Measurements from ENCODE around the gene KIAA0586.
"Not testable (repeated sequence)": the region's sequence is repeated elsewhere in the genome, so short reads cannot be mapped to it uniquely, and the experiment has no call there.

Gene KIAA0586

GRCh38 chr14:58427281-58428117, at the start of gene KIAA0586, which contains the start of gene TIMM9:
Gene KIAA0586 (plus strand): TSS chr14:58427719. CDS start chr14:58428265, 546 bp downstream.
Gene TIMM9 (minus strand): TSS chr14:58427531. CDS start chr14:58411945, 15,586 bp downstream.
- peak; percentile 99 for DNase-seq

GRCh38 chr14:58390830-58391229, 36.7 kb upstream of the KIAA0586 start:
- DNase-seq = no peak

- DNase-seq = no peak
Measured at GRCh38 chr14:58395562-58395811, 32.0 kb upstream of the KIAA0586 start.

GRCh38 chr14:58395812-58396788, 31.4 kb upstream of the KIAA0586 start, which contains the start of gene TOMM20L:
Gene TOMM20L (plus strand): TSS chr14:58395930. CDS start chr14:58395958, 28 bp downstream.
- peak; percentile 77 for DNase-seq

- DNase-seq = no peak
Measured at GRCh38 chr14:58397156-58397555, 30.4 kb upstream of the KIAA0586 start.

DNA sequence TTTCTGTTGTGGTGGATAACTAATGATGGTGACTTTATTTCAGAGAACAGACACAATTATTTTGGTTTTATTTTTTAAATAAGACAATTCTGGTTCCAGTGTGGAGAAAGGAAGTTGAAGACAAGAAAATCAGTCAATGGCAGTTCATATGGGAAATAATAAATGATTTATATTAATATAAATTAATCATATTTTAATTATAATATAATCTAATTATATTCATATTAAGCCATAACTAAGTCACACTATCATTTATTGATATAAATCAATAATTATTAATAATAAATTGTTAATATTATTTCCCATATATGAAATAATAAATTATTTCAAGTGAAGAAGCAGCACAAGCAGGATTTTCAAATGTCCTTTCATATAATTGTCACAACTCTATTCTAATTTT, 29.0 kb upstream of the KIAA0586 start:
- no peak for DNase-seq

- DNase-seq = no peak
Measured at GRCh38 chr14:58398895-58399294, 28.6 kb upstream of the KIAA0586 start.

GRCh38 chr14:58401587-58401986, 25.9 kb upstream of the KIAA0586 start:
- DNase-seq = no peak

GRCh38 chr14:58408681-58409215, 18.8 kb upstream of the KIAA0586 start:
- DNase-seq = no peak

DNA sequence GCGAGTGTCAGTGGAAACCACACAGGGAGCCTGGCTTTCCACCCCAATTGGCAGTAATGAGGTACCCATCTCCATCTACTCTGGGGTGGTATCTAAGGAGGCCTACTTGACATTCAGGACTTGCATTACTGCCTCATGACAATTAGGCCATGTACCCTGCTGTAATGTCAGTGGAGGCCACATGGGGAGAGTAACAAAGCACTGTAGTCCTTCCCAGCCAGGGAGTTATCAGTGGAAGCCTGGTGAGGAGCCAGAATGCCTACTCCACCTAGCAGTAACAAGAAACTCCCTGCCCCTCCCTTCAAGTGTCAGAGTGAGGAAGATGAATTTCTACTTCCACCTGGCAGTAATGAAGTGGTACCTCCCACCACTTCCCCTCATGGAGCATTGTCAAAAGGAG, 12.7 kb upstream of the KIAA0586 start:
- DNase-seq = no peak

DNA sequence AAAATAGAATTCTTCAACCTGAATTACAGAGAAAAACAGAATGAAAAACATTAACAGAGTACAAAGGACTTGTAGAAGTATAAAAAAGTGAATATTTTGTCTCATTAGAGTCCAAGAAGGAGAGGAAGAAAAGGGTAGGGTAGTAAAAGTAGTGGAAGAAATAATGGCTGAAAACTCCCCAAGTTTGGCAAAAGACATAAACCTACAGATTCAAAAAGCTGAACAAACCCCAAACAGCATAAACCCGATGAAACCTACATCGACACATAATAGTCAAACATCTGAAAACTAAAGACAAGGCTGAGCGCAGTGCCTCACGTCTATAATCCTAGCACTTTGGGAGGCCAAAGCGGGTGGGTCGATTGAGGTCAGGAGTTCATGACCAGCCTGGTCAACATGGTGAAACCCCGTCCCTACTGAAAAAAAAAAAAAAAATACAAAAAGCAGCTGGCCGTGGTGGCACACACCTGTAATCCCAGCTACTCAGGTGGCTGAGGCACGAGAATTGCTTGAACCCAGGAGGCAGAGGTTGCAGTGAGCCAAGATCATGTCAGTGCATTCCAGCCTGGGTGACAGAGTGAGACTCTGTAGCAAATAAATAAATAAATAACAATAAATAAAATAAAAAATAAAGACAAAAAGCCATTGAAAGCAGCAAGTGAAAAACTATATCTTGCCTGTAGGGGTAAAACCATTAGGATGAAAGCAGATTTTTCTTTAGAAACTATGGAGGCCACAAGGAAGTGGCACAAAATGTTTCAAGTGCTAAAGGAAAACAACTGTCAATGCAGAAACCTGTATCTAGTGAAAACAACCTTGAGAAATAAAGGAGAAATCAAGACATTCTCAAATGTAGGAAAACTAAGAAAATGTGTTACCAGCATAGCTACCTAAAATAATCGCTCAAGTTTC, 11.6 kb upstream of the KIAA0586 start:
- no peak for DNase-seq

DNA sequence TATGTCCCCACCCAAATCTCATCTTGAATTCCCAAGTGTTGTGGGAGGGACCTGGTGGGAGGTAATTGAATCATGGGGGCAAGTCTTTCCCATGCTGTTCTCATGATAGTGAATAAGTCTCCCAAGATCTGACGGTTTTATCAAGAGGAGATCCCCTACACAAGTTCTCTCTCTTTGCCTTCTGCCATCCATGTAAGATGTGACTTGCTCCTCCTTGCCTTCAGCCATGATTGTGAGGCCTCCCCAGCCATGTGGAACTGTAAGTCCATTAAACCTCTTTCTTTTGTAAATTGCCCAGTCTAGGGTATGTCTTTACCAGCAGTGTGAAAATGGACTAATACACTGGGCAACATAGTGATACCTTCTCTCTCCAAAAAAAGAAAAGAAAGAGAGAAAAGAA, 10.6 kb upstream of the KIAA0586 start:
- DNase-seq = not testable (repeated sequence)

DNA sequence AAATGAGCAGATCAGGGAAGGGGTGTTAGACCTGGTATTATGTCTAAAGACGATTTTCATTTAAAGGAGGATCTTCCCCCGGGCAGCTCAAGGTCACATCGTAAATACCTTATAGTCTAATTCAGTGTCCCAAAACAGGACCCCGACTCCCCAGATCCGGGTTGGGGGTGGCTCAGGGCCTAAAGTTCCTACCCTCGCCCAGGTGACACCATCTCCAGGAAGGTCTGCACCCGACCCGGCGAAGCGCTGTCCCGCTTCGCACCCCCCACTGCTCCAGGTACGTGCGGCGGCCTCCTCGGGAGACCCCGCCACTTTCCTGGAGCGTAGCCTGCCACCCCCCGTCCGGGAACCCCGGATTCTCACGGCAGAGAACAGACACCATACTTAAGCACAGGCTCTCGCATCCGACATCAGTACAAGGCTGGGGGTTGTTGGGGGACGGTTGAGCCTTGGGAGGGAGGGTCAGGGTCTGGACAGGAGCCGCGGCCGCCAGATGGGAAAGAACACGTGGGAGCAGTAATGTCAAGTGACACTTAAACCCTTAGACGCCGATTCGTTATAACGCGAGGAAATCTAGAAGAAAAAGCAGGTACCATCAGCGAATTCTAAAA, 744 bp upstream of the KIAA0586 start:
- DNase-seq = peak; percentile 95

DNA sequence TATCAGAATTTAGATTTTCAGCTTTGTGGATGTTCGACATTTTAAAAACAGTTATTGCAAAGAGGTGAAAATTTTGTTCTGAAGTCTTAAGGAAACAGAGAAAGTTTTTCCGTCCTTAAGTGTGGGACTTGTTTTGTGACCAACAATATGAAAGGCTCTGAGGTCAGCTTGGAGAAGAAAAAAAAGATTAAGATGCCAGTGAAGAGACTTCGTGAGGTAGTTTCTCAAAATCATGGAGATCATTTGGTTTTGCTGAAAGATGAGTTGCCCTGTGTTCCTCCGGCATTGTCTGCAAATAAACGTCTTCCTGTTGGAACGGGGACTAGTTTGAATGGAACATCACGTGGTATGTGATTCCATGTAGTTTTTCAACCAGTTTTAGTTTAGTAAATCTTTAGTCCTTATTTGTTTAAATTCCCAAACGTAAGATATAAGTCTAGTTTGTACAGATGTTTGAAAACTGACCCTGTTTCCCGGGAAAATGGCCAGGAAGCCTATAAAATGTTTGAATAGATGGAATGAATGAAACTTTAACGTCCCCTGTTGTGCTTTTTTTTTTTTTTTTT, 682 bp downstream of the KIAA0586 start:
- peak; percentile 61 for DNase-seq

DNA sequence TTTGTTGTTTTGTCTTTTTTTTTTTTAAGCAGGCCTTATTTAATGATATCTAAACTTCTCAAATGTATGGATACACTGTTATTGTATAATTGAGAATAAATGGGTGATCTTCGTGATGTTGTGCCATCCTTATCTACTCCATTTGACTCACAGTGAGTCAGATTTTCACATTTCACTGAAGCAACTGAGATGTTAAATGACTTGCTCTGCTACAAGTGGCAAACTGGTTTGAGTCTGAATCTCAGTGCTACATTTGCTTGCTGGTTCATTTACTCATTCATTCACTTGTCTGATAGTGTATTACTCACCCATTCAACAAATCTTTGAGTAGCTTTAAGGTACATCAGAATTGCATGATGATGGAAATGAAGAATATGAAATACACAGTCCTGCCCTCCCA, 2.6 kb downstream of the KIAA0586 start:
- no peak for DNase-seq

GRCh38 chr14:58439476-58439875, 12.0 kb downstream of the KIAA0586 start:
- DNase-seq = no peak

GRCh38 chr14:58444627-58445026, 17.1 kb downstream of the KIAA0586 start:
- DNase-seq = no peak

GRCh38 chr14:58455593-58456265, 28.2 kb downstream of the KIAA0586 start:
- no peak for DNase-seq

DNA sequence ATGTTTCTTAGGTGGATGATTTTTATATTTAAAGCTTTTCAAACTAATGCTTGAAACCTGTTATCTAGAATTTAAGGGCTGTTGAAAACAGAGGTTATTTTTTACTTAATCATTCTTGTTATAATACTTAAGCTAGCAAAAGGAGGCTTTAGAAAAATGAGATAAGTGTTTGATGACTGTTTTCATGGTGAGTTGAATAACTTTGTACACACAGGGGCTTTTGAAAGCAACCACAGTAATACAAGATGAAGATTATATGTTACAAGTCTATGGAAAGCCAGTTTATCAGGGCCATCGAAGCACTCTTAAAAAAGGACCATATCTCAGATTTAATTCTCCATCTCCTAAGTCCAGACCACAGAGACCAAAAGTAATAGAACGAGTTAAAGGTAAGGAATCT, 33.3 kb downstream of the KIAA0586 start:
- peak; percentile 49 for DNase-seq

GRCh38 chr14:58463147-58463546, 35.6 kb downstream of the KIAA0586 start:
- no peak for DNase-seq

DNA sequence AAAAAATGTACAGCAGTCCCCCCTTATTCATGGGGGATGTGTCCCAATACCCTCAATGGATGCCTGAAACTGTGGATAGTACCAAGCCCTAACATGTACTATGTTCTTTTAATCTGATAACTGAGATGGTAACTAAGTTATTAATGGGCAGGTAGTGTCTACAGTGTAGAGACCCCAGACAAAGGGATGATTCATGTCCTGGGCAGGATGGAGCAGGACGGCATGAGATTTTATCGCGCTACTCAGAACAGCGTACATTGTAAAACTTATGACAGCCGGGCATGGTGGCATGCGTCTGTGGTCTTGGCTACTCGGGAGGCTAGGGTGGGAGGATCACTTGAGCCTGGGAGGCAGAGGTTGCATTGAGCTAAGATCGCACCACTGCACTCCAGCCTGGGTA, 37.1 kb downstream of the KIAA0586 start:
- DNase-seq = no peak

Data from DMS79 treated with DMSO at 0.1 percent for 48 hours (cell line).